IPS-NIHi7 (cell line): Measurements from ENCODE around the gene NBEAL1.
"Not testable (repeated sequence)": the region's sequence is repeated elsewhere in the genome, so short reads cannot be mapped to it uniquely, and the experiment has no call there.

ENCODE experiments used
- DNase-seq: peaks from one replicate; pipeline ENCODE4 v3.0.0; 2012; ENCODE audit warnings: mixed read lengths; ENCODE audit errors: extremely low spot score

NBEAL1 gene

GRCh38 chr2:203039211-203039610 is 24.5 kb downstream of the NBEAL1 start:
- DNase-seq = not testable (repeated sequence)

- DNase-seq = no peak
Measured at GRCh38 chr2:203040966-203041521, 26.4 kb downstream of the NBEAL1 start.

- DNase-seq = no peak
Measured at GRCh38 chr2:203042178-203042577, 27.5 kb downstream of the NBEAL1 start.

- DNase-seq = no peak
Measured at GRCh38 chr2:203043226-203043625, 28.6 kb downstream of the NBEAL1 start.

GRCh38 chr2:203045867-203046266 is 31.2 kb downstream of the NBEAL1 start:
- DNase-seq = no peak

- DNase-seq = no peak
Measured at GRCh38 chr2:203052539-203052938, 37.9 kb downstream of the NBEAL1 start.

- no peak for DNase-seq
Measured at GRCh38 chr2:203059567-203060240, 45.0 kb downstream of the NBEAL1 start.

GRCh38 chr2:203061346-203061745 is 46.7 kb downstream of the NBEAL1 start:
- DNase-seq = peak; percentile 28

- no peak for DNase-seq
Measured at GRCh38 chr2:203062126-203062525, 47.5 kb downstream of the NBEAL1 start.

GRCh38 chr2:203066519-203067091 is 51.9 kb downstream of the NBEAL1 start:
- DNase-seq = not testable (repeated sequence)

GRCh38 chr2:203070701-203071100 is 56.0 kb downstream of the NBEAL1 start:
- DNase-seq = no peak

GRCh38 chr2:203071148-203071547 is 56.5 kb downstream of the NBEAL1 start:
- DNase-seq = no peak

GRCh38 chr2:203072371-203072770 is 57.7 kb downstream of the NBEAL1 start:
- DNase-seq = no peak

GRCh38 chr2:203077451-203077850 is 62.8 kb downstream of the NBEAL1 start:
- no peak for DNase-seq

- DNase-seq = no peak
Measured at GRCh38 chr2:203080447-203081045, 65.9 kb downstream of the NBEAL1 start.

GRCh38 chr2:203083328-203083727 is 68.7 kb downstream of the NBEAL1 start:
- DNase-seq = no peak

GRCh38 chr2:203086381-203086780 is 71.7 kb downstream of the NBEAL1 start:
- DNase-seq = not testable (repeated sequence)

- not testable (repeated sequence) for DNase-seq
Measured at GRCh38 chr2:203090721-203091120, 76.0 kb downstream of the NBEAL1 start.

GRCh38 chr2:203097735-203098134 is 83.1 kb downstream of the NBEAL1 start:
- no peak for DNase-seq

GRCh38 chr2:203102357-203102756 is 87.7 kb downstream of the NBEAL1 start:
- not testable (repeated sequence) for DNase-seq

GRCh38 chr2:203104273-203104672 is 89.6 kb downstream of the NBEAL1 start:
- no peak for DNase-seq

GRCh38 chr2:203105996-203106395 is 91.3 kb downstream of the NBEAL1 start:
- DNase-seq = no peak

- DNase-seq = not testable (repeated sequence)
Measured at GRCh38 chr2:203110496-203110895, 95.8 kb downstream of the NBEAL1 start.
